Superior temporal gyrus (tissue), 1 donor: ENCODE measurements around the gene PLEKHM1.

Experiments
- DNase-seq: peaks from one replicate; pipeline ENCODE4 v3.0.0-alpha.2; 2016; ENCODE audit errors: extremely low spot score

PLEKHM1 gene

GRCh38 chr17:45427181-45427835 lies 63.2 kb downstream of the PLEKHM1 start:
- DNase-seq = no peak

GRCh38 chr17:45426561-45426960 lies 64.0 kb downstream of the PLEKHM1 start:
- no peak for DNase-seq

GRCh38 chr17:45425984-45426413 lies 64.5 kb downstream of the PLEKHM1 start:
- no peak for DNase-seq

GRCh38 chr17:45425125-45425983 lies 65.2 kb downstream of the PLEKHM1 start:
- no peak for DNase-seq

GRCh38 chr17:45424769-45425124 lies 65.8 kb downstream of the PLEKHM1 start:
- DNase-seq = no peak

GRCh38 chr17:45423975-45424335 lies 66.6 kb downstream of the PLEKHM1 start:
- no peak for DNase-seq

- DNase-seq = no peak
Observed at GRCh38 chr17:45423304-45423974, 67.1 kb downstream of the PLEKHM1 start.

- DNase-seq = no peak
Observed at GRCh38 chr17:45414990-45415881, 75.3 kb downstream of the PLEKHM1 start.

GRCh38 chr17:45413498-45413923 lies 77.0 kb downstream of the PLEKHM1 start:
- DNase-seq = no peak

GRCh38 chr17:45411348-45412105 lies 79.0 kb downstream of the PLEKHM1 start:
- no peak for DNase-seq

- DNase-seq = no peak
Observed at GRCh38 chr17:45410144-45411091, 80.1 kb downstream of the PLEKHM1 start.

GRCh38 chr17:45409659-45410076 lies 80.9 kb downstream of the PLEKHM1 start:
- no peak for DNase-seq

- no peak for DNase-seq
Observed at GRCh38 chr17:45408611-45409421, 81.7 kb downstream of the PLEKHM1 start.

- DNase-seq = no peak
Observed at GRCh38 chr17:45406107-45406506, 84.4 kb downstream of the PLEKHM1 start.

GRCh38 chr17:45405250-45406086 lies 85.1 kb downstream of the PLEKHM1 start:
- no peak for DNase-seq

GRCh38 chr17:45404870-45405249 lies 85.7 kb downstream of the PLEKHM1 start:
- DNase-seq = no peak

GRCh38 chr17:45403906-45404490 lies 86.5 kb downstream of the PLEKHM1 start:
- no peak for DNase-seq

GRCh38 chr17:45402916-45403315 lies 87.6 kb downstream of the PLEKHM1 start:
- no peak for DNase-seq
